ENCODE measurements around the gene CBX1. TPM values are rescaled to one million over a fixed set of nuclear protein-coding genes. Genes with fewer than 3 reads are reported as not detected.

The CBX1 gene
- total and polyA plus RNA-seq, 2 of the 13 experiments (the other 11 are each of a cell fraction or from before 2014, with no cell fraction given): 17.8 to 108 TPM

DNA sequence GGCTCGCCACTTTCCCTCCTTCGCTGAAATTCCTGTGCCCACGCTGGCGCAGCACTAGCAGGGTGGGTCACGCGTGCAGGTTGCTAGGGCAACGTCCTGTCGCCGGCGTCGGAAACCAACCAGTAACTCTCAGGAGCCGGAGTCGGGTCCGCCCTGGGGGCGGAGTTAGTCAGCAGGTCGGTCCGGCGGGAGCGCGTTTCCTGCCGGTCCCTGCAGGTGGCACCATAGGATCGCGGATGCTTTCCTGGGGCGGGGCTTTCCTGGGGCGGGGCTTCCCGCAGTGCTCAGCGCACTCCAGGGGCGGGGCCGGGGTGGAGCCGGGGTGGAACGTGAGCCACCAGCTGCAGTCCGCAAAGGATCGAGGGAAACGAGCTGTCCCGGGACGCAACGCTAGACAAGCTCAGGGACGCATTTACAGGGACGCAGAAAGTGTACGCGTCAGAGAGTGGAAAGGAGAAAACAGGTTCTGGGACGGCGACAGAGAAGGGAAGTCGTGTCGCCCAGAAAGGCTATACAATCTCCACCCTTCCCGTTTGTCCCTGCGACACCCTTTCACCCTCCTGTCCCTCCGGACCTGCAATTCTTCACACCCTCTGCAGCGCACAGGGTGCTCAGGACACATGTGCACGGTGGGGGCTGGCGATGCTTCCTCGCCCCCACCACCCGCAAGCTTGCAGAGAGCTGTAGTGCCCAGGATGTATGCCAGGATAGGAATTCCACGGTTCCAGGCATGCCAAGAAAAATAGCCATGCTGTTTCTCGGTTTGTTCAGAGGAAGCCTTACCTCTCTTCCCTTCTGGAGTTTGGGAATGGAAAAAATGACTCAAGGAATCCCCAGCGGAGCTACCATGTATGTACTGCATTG lies 76.0 kb downstream of the CBX1 start (continued):
- TF ChIP-seq, protein P1, sequence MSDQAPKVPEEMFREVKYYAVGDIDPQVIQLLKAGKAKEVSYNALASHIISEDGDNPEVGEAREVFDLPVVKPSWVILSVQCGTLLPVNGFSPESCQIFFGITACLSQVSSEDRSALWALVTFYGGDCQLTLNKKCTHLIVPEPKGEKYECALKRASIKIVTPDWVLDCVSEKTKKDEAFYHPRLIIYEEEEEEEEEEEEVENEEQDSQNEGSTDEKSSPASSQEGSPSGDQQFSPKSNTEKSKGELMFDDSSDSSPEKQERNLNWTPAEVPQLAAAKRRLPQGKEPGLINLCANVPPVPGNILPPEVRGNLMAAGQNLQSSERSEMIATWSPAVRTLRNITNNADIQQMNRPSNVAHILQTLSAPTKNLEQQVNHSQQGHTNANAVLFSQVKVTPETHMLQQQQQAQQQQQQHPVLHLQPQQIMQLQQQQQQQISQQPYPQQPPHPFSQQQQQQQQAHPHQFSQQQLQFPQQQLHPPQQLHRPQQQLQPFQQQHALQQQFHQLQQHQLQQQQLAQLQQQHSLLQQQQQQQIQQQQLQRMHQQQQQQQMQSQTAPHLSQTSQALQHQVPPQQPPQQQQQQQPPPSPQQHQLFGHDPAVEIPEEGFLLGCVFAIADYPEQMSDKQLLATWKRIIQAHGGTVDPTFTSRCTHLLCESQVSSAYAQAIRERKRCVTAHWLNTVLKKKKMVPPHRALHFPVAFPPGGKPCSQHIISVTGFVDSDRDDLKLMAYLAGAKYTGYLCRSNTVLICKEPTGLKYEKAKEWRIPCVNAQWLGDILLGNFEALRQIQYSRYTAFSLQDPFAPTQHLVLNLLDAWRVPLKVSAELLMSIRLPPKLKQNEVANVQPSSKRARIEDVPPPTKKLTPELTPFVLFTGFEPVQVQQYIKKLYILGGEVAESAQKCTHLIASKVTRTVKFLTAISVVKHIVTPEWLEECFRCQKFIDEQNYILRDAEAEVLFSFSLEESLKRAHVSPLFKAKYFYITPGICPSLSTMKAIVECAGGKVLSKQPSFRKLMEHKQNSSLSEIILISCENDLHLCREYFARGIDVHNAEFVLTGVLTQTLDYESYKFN (CRISPR knock-in tag; conservative IDR thresholded peaks at IDR 0.05): peak; percentile 11; the same call in 1 of the 2 replicates
- TF ChIP-seq NFE2L2 (IDR thresholded peaks at IDR 0.05; ENCODE audit: low read length): peak; percentile 30; the same call in 1 of the 2 replicates
- TF ChIP-seq, protein P2, sequence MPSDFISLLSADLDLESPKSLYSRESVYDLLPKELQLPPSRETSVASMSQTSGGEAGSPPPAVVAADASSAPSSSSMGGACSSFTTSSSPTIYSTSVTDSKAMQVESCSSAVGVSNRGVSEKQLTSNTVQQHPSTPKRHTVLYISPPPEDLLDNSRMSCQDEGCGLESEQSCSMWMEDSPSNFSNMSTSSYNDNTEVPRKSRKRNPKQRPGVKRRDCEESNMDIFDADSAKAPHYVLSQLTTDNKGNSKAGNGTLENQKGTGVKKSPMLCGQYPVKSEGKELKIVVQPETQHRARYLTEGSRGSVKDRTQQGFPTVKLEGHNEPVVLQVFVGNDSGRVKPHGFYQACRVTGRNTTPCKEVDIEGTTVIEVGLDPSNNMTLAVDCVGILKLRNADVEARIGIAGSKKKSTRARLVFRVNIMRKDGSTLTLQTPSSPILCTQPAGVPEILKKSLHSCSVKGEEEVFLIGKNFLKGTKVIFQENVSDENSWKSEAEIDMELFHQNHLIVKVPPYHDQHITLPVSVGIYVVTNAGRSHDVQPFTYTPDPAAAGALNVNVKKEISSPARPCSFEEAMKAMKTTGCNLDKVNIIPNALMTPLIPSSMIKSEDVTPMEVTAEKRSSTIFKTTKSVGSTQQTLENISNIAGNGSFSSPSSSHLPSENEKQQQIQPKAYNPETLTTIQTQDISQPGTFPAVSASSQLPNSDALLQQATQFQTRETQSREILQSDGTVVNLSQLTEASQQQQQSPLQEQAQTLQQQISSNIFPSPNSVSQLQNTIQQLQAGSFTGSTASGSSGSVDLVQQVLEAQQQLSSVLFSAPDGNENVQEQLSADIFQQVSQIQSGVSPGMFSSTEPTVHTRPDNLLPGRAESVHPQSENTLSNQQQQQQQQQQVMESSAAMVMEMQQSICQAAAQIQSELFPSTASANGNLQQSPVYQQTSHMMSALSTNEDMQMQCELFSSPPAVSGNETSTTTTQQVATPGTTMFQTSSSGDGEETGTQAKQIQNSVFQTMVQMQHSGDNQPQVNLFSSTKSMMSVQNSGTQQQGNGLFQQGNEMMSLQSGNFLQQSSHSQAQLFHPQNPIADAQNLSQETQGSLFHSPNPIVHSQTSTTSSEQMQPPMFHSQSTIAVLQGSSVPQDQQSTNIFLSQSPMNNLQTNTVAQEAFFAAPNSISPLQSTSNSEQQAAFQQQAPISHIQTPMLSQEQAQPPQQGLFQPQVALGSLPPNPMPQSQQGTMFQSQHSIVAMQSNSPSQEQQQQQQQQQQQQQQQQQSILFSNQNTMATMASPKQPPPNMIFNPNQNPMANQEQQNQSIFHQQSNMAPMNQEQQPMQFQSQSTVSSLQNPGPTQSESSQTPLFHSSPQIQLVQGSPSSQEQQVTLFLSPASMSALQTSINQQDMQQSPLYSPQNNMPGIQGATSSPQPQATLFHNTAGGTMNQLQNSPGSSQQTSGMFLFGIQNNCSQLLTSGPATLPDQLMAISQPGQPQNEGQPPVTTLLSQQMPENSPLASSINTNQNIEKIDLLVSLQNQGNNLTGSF (CRISPR knock-in tag; IDR thresholded peaks at IDR 0.05): no peak; the same call in 1 of the 2 replicates
- peak; percentile 77 for TF ChIP-seq RBM39 (IDR thresholded peaks at IDR 0.05; ENCODE audit: low read depth, low read length, poor library complexity, severe bottlenecking)
- TF ChIP-seq RORA (CRISPR knock-in tag; IDR thresholded peaks at IDR 0.05): no peak
- TF ChIP-seq, protein P3, sequence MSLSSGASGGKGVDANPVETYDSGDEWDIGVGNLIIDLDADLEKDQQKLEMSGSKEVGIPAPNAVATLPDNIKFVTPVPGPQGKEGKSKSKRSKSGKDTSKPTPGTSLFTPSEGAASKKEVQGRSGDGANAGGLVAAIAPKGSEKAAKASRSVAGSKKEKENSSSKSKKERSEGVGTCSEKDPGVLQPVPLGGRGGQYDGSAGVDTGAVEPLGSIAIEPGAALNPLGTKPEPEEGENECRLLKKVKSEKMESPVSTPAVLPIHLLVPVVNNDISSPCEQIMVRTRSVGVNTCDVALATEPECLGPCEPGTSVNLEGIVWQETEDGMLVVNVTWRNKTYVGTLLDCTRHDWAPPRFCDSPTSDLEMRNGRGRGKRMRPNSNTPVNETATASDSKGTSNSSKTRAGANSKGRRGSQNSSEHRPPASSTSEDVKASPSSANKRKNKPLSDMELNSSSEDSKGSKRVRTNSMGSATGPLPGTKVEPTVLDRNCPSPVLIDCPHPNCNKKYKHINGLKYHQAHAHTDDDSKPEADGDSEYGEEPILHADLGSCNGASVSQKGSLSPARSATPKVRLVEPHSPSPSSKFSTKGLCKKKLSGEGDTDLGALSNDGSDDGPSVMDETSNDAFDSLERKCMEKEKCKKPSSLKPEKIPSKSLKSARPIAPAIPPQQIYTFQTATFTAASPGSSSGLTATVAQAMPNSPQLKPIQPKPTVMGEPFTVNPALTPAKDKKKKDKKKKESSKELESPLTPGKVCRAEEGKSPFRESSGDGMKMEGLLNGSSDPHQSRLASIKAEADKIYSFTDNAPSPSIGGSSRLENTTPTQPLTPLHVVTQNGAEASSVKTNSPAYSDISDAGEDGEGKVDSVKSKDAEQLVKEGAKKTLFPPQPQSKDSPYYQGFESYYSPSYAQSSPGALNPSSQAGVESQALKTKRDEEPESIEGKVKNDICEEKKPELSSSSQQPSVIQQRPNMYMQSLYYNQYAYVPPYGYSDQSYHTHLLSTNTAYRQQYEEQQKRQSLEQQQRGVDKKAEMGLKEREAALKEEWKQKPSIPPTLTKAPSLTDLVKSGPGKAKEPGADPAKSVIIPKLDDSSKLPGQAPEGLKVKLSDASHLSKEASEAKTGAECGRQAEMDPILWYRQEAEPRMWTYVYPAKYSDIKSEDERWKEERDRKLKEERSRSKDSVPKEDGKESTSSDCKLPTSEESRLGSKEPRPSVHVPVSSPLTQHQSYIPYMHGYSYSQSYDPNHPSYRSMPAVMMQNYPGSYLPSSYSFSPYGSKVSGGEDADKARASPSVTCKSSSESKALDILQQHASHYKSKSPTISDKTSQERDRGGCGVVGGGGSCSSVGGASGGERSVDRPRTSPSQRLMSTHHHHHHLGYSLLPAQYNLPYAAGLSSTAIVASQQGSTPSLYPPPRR (CRISPR knock-in tag; IDR thresholded peaks at IDR 0.05; ENCODE audit: borderline replicate concordance): peak; percentile 24; the same call in 1 of the 2 replicates
- no peak for TF ChIP-seq ZSCAN29 (CRISPR knock-in tag; conservative IDR thresholded peaks at IDR 0.05)
- TF ChIP-seq, protein P4, sequence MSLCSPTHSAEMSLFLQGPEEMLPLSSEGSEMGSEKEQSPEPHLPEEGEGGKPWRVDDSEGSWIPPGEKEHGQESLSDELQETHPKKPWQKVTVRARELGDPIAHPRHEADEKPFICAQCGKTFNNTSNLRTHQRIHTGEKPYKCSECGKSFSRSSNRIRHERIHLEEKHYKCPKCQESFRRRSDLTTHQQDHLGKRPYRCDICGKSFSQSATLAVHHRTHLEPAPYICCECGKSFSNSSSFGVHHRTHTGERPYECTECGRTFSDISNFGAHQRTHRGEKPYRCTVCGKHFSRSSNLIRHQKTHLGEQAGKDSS (CRISPR knock-in tag; IDR thresholded peaks at IDR 0.05; ENCODE audit: borderline replicate concordance, low read depth): no peak
